ENCODE data around the gene SLC6A17.

DNA sequence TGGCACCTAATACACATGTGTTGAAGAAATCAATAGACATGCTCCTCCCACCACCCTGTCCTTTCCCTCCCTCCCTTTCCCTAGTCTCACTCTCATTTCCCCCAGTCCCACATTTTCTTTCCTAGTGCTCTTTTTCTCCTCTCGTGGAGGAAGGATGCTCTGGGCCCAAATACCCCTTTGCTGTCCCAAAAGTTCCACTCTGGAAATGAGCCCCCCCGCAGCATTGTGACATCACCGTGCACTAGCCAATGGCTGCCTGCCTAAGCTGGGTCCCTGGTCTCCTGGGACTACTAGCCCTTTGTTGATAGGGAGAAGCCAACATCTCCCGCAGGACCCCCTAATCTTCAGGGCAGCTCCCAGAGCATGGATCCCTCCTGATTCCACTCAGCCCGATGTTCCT lies 38.2 kb upstream of the SLC6A17 start, which contains the start of gene UBL4B:
- TF ChIP-seq POLR2A (IDR thresholded peaks at IDR 0.05; ENCODE audit: low read depth, low read length) (no peak), POLR2AphosphoS5 (IDR thresholded peaks at IDR 0.05; ENCODE audit: low read depth, low read length) (no peak), POU2F2 (IDR thresholded peaks at IDR 0.05; ENCODE audit: low read depth, low read length) (no peak), TAF1 (IDR thresholded peaks at IDR 0.05; ENCODE audit: low read depth, low read length) (no peak), PAX5 (IDR thresholded peaks at IDR 0.05; ENCODE audit: insufficient read depth, low read length, severe bottlenecking) (no peak)

Data from GM12891 (cell line).